GM23338 (cell line): ENCODE results near the gene HOXD9. TPM values are rescaled to one million over a fixed set of nuclear protein-coding genes. Genes with fewer than 3 reads are reported as not detected.

Experiments used
- ATAC-seq: fragments of 200-7000 bp; cut with Tn5 transposase; 3 replicates; pipeline ENCODE4 v1.9.1; 2020
- DNase-seq: peaks from one replicate; pipeline ENCODE4 v3.0.0-alpha.2; 2015; ENCODE audit warnings: low spot score
- H2AFZ ChIP-seq: fragments of 200-600 bp; sonication (generic); 2 replicates; pipeline ENCODE4 v1.8.0; 2016; ENCODE audit warnings: antibody characterized with exemption, mild to moderate bottlenecking, moderate library complexity
- H3F3A ChIP-seq: fragments of 200-600 bp; sonication (generic); replicated peaks from 2 replicates; pipeline ENCODE4 v1.8.0; 2017; ENCODE audit warnings: antibody characterized with exemption, mixed run types, low read depth
- H3K27ac ChIP-seq: fragments of 200-600 bp; sonication (generic); 2 replicates; pipeline ENCODE4 v1.6.1; 2016; ENCODE audit warnings: low read depth
- H3K27me3 ChIP-seq: fragments of 200-600 bp; sonication (generic); 2 replicates; pipeline ENCODE4 v1.8.0; 2016; ENCODE audit warnings: mild to moderate bottlenecking, mixed run types, moderate library complexity; ENCODE audit not compliant: insufficient read depth
- H3K36me3 ChIP-seq: fragments of 200-600 bp; sonication (generic); 2 replicates; pipeline ENCODE4 v1.8.0; 2016; ENCODE audit warnings: mild to moderate bottlenecking; ENCODE audit not compliant: insufficient read depth
- H3K4me1 ChIP-seq: fragments of 200-600 bp; sonication (generic); 2 replicates; pipeline ENCODE4 v1.8.0; 2016; ENCODE audit warnings: mild to moderate bottlenecking, moderate library complexity; ENCODE audit not compliant: insufficient read depth
- H3K4me2 ChIP-seq: fragments of 200-600 bp; sonication (generic); 2 replicates; pipeline ENCODE4 v1.7.1; 2017; ENCODE audit warnings: mixed run types
- H3K4me3 ChIP-seq: fragments of 200-600 bp; sonication (generic); 2 replicates; pipeline ENCODE4 v1.6.1; 2016; ENCODE audit warnings: mixed run types
- H3K79me2 ChIP-seq: fragments of 200-600 bp; sonication (generic); replicated peaks from 2 replicates; pipeline ENCODE4 v1.8.0; 2017; ENCODE audit warnings: mild to moderate bottlenecking; ENCODE audit not compliant: insufficient read depth
- H3K9me2 ChIP-seq: fragments of 200-600 bp; sonication (generic); 2 replicates; pipeline ENCODE4 v1.8.0; 2017; ENCODE audit not compliant: insufficient read depth
- H4K20me1 ChIP-seq: fragments of 200-600 bp; sonication (generic); replicated peaks from 2 replicates; pipeline ENCODE4 v1.8.0; 2017; ENCODE audit warnings: mild to moderate bottlenecking; ENCODE audit not compliant: insufficient read depth
- H3K27ac Mint-ChIP-seq: 2 replicates; pipeline ENCODE4 v1.8.0; 2020; ENCODE audit warnings: inconsistent platforms, mild to moderate bottlenecking, moderate library complexity, mixed read lengths
- H3K27me3 Mint-ChIP-seq: 3 replicates; pipeline ENCODE4 v1.8.0; 2022; ENCODE audit warnings: low read depth, mild to moderate bottlenecking, moderate library complexity, mixed read lengths, inconsistent platforms; ENCODE audit not compliant: insufficient read depth, poor library complexity
- H3K36me3 Mint-ChIP-seq: 3 replicates; pipeline ENCODE4 v1.8.0; 2021; ENCODE audit warnings: low read depth, mild to moderate bottlenecking, inconsistent platforms, moderate library complexity, mixed read lengths
- H3K4me1 Mint-ChIP-seq: 3 replicates; pipeline ENCODE4 v1.8.0; 2020; ENCODE audit warnings: mild to moderate bottlenecking, inconsistent platforms, mixed read lengths
- H3K4me3 Mint-ChIP-seq: 3 replicates; pipeline ENCODE4 v1.8.0; 2021; ENCODE audit warnings: moderate library complexity, mild to moderate bottlenecking, inconsistent platforms, mixed read lengths
- H3K9me3 Mint-ChIP-seq: 3 replicates; pipeline ENCODE4 v1.8.0; 2020; ENCODE audit warnings: moderate library complexity, mild to moderate bottlenecking, inconsistent platforms, mixed read lengths
- CREB1 ChIP-seq: fragments of 250-450 bp; sonication (Bioruptor Pico); IDR thresholded peaks from 2 replicates; pipeline ENCODE4 v1.5.0; 2020; ENCODE audit warnings: low read depth, mild to moderate bottlenecking, moderate library complexity
- EZH2 ChIP-seq: fragments of 200-600 bp; sonication (generic); IDR thresholded peaks from one replicate; pipeline ENCODE4 v1.8.0; 2017; ENCODE audit warnings: antibody characterized with exemption, mild to moderate bottlenecking, low read depth; ENCODE audit not compliant: unreplicated experiment
- EZH2phosphoT487 ChIP-seq: fragments of 200-600 bp; sonication (generic); IDR thresholded peaks from one replicate; pipeline ENCODE4 v1.8.1; 2018; ENCODE audit warnings: antibody characterized with exemption; ENCODE audit not compliant: unreplicated experiment
- JUNB ChIP-seq: IDR thresholded peaks from one replicate; pipeline ENCODE4 v1.6.1; 2016; ENCODE audit warnings: antibody characterized with exemption; ENCODE audit not compliant: unreplicated experiment
- NANOG ChIP-seq: IDR thresholded peaks from 2 replicates; pipeline ENCODE4 v1.6.1; 2016; ENCODE audit warnings: antibody characterized with exemption, borderline replicate concordance
- POLR2AphosphoS5 ChIP-seq: IDR thresholded peaks from 2 replicates; pipeline ENCODE4 v1.6.1; 2016; ENCODE audit warnings: antibody characterized with exemption, low read depth
- STAT1 ChIP-seq: IDR thresholded peaks from one replicate; pipeline ENCODE4 v1.6.1; 2016; ENCODE audit warnings: antibody characterized with exemption; ENCODE audit not compliant: unreplicated experiment
- ZNF114 ChIP-seq: fragments of 250-450 bp; sonication (Bioruptor Pico); IDR thresholded peaks from 2 replicates; pipeline ENCODE4 v1.5.0; 2020; ENCODE audit warnings: mild to moderate bottlenecking, moderate library complexity
- ZNF331 ChIP-seq: fragments of 250-450 bp; sonication (Bioruptor Pico); IDR thresholded peaks from 2 replicates; pipeline ENCODE4 v1.5.0; 2020; ENCODE audit warnings: low read depth, mild to moderate bottlenecking, moderate library complexity
- polyA plus RNA-seq: library from polyadenylated mRNA; unstranded; fragments of >200 nt; fragmentation: Nextera tagmentation; extraction: Ambion mirVana; gene quantifications from 2 replicates; pipeline ENCODE4 v1.2.1, GENCODE V29; 2016
- total RNA-seq: library from RNA; depleted of rRNA; stranded (reverse); fragments of >200 nt; shearing (Covaris generic); gene quantifications from 2 replicates; pipeline ENCODE4 v1.2.3, GENCODE V29; 2014
- TF ChIP-seq, protein P1 (sequence below): IDR thresholded peaks from 2 replicates; pipeline ENCODE4 v1.6.1; 2016; ENCODE audit warnings: antibody characterized with exemption
- TF ChIP-seq, protein P2 (sequence below): IDR thresholded peaks from one replicate; pipeline ENCODE4 v1.6.1; 2018; ENCODE audit warnings: antibody characterized with exemption; ENCODE audit not compliant: unreplicated experiment
- TF ChIP-seq, protein P3 (sequence below), 2 experiments: fragments of 200-600 bp in 1 of 2; sonication (generic) in 1 of 2; conservative IDR thresholded peaks; 2 replicates each; pipeline versions ENCODE4 v1.5.1 to v1.6.1; 2016 to 2017; ENCODE audit warnings: antibody characterized with exemption in 2 of 2, low read depth in 2 of 2, mild to moderate bottlenecking in 2 of 2, moderate library complexity in 1 of 2

Gene HOXD9
- total and polyA plus RNA-seq, 2 experiments from 2014 or later, result not detected

GRCh38 chr2:176137252-176137580, 14.7 kb downstream of the HOXD9 start:
- Histone ChIP-seq H3K27me3 (peaks cover 100% of the 10 kb centered on the region), H3F3A (peaks cover 57% of the 10 kb centered on the region), H3K27ac (no peak overlapping the region), H3K36me3 (no peaks in the 10 kb centered on the region), H4K20me1 (peaks cover 63% of the 10 kb centered on the region), H3K4me3 (peak overlapping the region; percentile 58), H3K9me2 (no peaks in the 10 kb centered on the region), H3K4me1 (peaks cover 42% of the 10 kb centered on the region), H3K79me2 (no peaks in the 10 kb centered on the region), H3K4me2 (peak overlapping the region; percentile 83), H2AFZ (no peak overlapping the region; the same call in 1 of the 2 replicates)
- ATAC-seq (no peak), DNase-seq (no peak)
- Mint-ChIP-seq H3K4me3 (peak overlapping the region; percentile 49), H3K27ac (no peak overlapping the region), H3K4me1 (peaks cover 24% of the 10 kb centered on the region), H3K36me3 (no peaks in the 10 kb centered on the region; the same call in 2 of the 3 replicates), H3K9me3 (peaks cover 3% of the 10 kb centered on the region; the same call in 1 of the 3 replicates), H3K27me3 (peaks cover 98% of the 10 kb centered on the region)
- TF ChIP-seq EZH2 (peak; percentile 52), JUNB (no peak)
- TF ChIP-seq, protein P1, sequence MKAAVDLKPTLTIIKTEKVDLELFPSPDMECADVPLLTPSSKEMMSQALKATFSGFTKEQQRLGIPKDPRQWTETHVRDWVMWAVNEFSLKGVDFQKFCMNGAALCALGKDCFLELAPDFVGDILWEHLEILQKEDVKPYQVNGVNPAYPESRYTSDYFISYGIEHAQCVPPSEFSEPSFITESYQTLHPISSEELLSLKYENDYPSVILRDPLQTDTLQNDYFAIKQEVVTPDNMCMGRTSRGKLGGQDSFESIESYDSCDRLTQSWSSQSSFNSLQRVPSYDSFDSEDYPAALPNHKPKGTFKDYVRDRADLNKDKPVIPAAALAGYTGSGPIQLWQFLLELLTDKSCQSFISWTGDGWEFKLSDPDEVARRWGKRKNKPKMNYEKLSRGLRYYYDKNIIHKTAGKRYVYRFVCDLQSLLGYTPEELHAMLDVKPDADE, result no peak

DNA sequence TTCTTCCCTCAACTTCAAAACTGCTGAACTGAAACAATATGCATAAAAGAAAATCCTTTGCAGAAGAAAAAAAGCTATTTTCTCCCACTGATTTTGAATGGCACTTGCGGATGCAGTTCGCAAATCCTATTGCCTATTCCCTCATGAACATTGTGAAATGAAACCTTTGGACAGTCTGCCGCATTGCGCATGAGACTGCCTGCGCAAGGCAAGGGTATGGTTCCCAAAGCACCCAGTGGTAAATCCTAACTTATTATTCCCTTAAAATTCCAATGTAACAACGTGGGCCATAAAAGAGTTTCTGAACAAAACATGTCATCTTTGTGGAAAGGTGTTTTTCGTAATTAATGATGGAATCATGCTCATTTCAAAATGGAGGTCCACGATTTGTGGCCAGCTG, 15.4 kb downstream of the HOXD9 start:
- peaks cover 100% of the 10 kb centered on the region for H3K27me3 ChIP-seq
- H2AFZ ChIP-seq, result no peak overlapping the region
- H3K36me3 Mint-ChIP-seq, result no peaks in the 10 kb centered on the region; the same call in 2 of the 3 replicates
- peaks cover 38% of the 10 kb centered on the region for H3K4me1 ChIP-seq
- peaks cover 22% of the 10 kb centered on the region for H3K4me1 Mint-ChIP-seq
- H3K9me3 Mint-ChIP-seq, result peaks cover 3% of the 10 kb centered on the region; the same call in 1 of the 3 replicates
- peaks cover 98% of the 10 kb centered on the region for H3K27me3 Mint-ChIP-seq
- H3K27ac ChIP-seq, result no peak overlapping the region
- H3K36me3 ChIP-seq, result no peaks in the 10 kb centered on the region
- no peak overlapping the region for H3K27ac Mint-ChIP-seq
- no peak for DNase-seq
- H3K4me2 ChIP-seq, result no peak overlapping the region
- no peak for ATAC-seq
- peaks cover 50% of the 10 kb centered on the region for H3F3A ChIP-seq
- H3K4me3 ChIP-seq, result no peak overlapping the region
- no peaks in the 10 kb centered on the region for H3K79me2 ChIP-seq
- H3K4me3 Mint-ChIP-seq, result no peak overlapping the region
- H4K20me1 ChIP-seq, result peaks cover 57% of the 10 kb centered on the region
- no peaks in the 10 kb centered on the region for H3K9me2 ChIP-seq
- TF ChIP-seq, protein P2, sequence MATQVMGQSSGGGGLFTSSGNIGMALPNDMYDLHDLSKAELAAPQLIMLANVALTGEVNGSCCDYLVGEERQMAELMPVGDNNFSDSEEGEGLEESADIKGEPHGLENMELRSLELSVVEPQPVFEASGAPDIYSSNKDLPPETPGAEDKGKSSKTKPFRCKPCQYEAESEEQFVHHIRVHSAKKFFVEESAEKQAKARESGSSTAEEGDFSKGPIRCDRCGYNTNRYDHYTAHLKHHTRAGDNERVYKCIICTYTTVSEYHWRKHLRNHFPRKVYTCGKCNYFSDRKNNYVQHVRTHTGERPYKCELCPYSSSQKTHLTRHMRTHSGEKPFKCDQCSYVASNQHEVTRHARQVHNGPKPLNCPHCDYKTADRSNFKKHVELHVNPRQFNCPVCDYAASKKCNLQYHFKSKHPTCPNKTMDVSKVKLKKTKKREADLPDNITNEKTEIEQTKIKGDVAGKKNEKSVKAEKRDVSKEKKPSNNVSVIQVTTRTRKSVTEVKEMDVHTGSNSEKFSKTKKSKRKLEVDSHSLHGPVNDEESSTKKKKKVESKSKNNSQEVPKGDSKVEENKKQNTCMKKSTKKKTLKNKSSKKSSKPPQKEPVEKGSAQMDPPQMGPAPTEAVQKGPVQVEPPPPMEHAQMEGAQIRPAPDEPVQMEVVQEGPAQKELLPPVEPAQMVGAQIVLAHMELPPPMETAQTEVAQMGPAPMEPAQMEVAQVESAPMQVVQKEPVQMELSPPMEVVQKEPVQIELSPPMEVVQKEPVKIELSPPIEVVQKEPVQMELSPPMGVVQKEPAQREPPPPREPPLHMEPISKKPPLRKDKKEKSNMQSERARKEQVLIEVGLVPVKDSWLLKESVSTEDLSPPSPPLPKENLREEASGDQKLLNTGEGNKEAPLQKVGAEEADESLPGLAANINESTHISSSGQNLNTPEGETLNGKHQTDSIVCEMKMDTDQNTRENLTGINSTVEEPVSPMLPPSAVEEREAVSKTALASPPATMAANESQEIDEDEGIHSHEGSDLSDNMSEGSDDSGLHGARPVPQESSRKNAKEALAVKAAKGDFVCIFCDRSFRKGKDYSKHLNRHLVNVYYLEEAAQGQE, result no peak
- TF ChIP-seq ZNF114 (CRISPR knock-in tag), result no peak
- TF ChIP-seq EZH2, result peak; percentile 49
- peak; percentile 27 for TF ChIP-seq EZH2phosphoT487
- TF ChIP-seq, protein P3, sequence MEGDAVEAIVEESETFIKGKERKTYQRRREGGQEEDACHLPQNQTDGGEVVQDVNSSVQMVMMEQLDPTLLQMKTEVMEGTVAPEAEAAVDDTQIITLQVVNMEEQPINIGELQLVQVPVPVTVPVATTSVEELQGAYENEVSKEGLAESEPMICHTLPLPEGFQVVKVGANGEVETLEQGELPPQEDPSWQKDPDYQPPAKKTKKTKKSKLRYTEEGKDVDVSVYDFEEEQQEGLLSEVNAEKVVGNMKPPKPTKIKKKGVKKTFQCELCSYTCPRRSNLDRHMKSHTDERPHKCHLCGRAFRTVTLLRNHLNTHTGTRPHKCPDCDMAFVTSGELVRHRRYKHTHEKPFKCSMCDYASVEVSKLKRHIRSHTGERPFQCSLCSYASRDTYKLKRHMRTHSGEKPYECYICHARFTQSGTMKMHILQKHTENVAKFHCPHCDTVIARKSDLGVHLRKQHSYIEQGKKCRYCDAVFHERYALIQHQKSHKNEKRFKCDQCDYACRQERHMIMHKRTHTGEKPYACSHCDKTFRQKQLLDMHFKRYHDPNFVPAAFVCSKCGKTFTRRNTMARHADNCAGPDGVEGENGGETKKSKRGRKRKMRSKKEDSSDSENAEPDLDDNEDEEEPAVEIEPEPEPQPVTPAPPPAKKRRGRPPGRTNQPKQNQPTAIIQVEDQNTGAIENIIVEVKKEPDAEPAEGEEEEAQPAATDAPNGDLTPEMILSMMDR (conservative IDR thresholded peaks at IDR 0.05; ENCODE audit: low read depth in 2 of 2), result no peak
- TF ChIP-seq STAT1, result no peak
- TF ChIP-seq, protein P1, result no peak
- no peak for TF ChIP-seq POLR2AphosphoS5
- no peak for TF ChIP-seq NANOG
- TF ChIP-seq ZNF331 (CRISPR knock-in tag), result no peak
- TF ChIP-seq CREB1, result no peak
- TF ChIP-seq JUNB, result no peak
